ENCODE results near the gene PCARE. TPM values are rescaled to one million over a fixed set of nuclear protein-coding genes. Genes with fewer than 3 reads are reported as not detected.

Gene PCARE
- total and polyA plus RNA-seq, 4 donors = not detected

DNA sequence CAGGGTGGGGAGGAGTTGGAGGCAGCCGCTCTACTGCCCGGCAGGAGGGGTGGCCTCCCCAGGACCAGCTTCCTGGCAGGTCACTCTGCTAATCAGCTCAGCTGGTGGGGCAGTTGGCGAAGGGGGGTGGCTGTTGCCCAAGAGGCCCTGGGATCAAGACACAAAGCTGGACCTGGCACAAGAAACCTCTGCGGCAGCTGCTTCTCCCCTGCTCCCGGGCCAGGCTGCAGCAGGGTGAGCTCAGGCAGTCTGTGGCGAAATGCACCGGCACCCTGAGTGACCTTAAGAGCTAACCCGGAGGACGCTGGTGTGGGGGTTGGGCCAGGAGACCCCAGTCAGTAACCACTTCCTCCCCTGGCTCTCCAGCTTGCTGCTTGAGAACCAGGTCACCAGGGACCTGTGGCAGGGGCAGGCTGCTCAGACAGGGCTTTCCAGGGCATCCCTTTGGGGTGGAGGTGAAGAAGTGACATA is 62.1 kb downstream of the PCARE start:
- Histone ChIP-seq H3K9ac (ENCODE audit: low read depth in 1 of 2, low read length in 2 of 2) (no peak overlapping the region), H3K27me3 (ENCODE audit: control insufficient read depth in 4 of 4, insufficient read depth in 4 of 4, low read length in 3 of 4) (no peaks in the 10 kb centered on the region), H3K36me3 (ENCODE audit: control insufficient read depth in 4 of 4, insufficient read depth in 3 of 4, low read depth in 1 of 4, low read length in 3 of 4) (no peaks in the 10 kb centered on the region), H3K27ac (ENCODE audit: low read depth in 1 of 2, low read length in 2 of 2) (peak overlapping the region in 1 of 2 donors; percentile 10), H3K4me3 (ENCODE audit: low read depth in 1 of 3, low read length in 3 of 3) (no peak overlapping the region), H3K9me3 (ENCODE audit: control insufficient read depth in 4 of 4, low read length in 3 of 4) (no peaks in the 10 kb centered on the region), H3K4me1 (ENCODE audit: control insufficient read depth in 4 of 4, insufficient read depth in 4 of 4, low read length in 3 of 4) (peaks cover 0 to 4% (median 0%) of the 10 kb centered on the region in 4 donors)
- no peak for DNase-seq (ENCODE audit: low spot score)
- 43% methylated on average over 9 of the region's 9 CpGs for WGBS
- TF ChIP-seq RXRA (IDR thresholded peaks at IDR 0.05) (no peak), SP1 (IDR thresholded peaks at IDR 0.05) (no peak), FOXA2 (IDR thresholded peaks at IDR 0.05) (no peak), HNF4G (IDR thresholded peaks at IDR 0.05) (no peak), YY1 (IDR thresholded peaks at IDR 0.05) (no peak), NR2F2 (IDR thresholded peaks at IDR 0.05) (no peak), RAD21 (IDR thresholded peaks at IDR 0.05) (no peak)
- TF ChIP-seq, protein P1, sequence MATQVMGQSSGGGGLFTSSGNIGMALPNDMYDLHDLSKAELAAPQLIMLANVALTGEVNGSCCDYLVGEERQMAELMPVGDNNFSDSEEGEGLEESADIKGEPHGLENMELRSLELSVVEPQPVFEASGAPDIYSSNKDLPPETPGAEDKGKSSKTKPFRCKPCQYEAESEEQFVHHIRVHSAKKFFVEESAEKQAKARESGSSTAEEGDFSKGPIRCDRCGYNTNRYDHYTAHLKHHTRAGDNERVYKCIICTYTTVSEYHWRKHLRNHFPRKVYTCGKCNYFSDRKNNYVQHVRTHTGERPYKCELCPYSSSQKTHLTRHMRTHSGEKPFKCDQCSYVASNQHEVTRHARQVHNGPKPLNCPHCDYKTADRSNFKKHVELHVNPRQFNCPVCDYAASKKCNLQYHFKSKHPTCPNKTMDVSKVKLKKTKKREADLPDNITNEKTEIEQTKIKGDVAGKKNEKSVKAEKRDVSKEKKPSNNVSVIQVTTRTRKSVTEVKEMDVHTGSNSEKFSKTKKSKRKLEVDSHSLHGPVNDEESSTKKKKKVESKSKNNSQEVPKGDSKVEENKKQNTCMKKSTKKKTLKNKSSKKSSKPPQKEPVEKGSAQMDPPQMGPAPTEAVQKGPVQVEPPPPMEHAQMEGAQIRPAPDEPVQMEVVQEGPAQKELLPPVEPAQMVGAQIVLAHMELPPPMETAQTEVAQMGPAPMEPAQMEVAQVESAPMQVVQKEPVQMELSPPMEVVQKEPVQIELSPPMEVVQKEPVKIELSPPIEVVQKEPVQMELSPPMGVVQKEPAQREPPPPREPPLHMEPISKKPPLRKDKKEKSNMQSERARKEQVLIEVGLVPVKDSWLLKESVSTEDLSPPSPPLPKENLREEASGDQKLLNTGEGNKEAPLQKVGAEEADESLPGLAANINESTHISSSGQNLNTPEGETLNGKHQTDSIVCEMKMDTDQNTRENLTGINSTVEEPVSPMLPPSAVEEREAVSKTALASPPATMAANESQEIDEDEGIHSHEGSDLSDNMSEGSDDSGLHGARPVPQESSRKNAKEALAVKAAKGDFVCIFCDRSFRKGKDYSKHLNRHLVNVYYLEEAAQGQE (IDR thresholded peaks at IDR 0.05) = no peak
- TF ChIP-seq, protein P2, sequence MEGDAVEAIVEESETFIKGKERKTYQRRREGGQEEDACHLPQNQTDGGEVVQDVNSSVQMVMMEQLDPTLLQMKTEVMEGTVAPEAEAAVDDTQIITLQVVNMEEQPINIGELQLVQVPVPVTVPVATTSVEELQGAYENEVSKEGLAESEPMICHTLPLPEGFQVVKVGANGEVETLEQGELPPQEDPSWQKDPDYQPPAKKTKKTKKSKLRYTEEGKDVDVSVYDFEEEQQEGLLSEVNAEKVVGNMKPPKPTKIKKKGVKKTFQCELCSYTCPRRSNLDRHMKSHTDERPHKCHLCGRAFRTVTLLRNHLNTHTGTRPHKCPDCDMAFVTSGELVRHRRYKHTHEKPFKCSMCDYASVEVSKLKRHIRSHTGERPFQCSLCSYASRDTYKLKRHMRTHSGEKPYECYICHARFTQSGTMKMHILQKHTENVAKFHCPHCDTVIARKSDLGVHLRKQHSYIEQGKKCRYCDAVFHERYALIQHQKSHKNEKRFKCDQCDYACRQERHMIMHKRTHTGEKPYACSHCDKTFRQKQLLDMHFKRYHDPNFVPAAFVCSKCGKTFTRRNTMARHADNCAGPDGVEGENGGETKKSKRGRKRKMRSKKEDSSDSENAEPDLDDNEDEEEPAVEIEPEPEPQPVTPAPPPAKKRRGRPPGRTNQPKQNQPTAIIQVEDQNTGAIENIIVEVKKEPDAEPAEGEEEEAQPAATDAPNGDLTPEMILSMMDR (IDR thresholded peaks at IDR 0.05; ENCODE audit: low read depth, low read length, missing input control) = no peak
- TF ChIP-seq, protein P3, sequence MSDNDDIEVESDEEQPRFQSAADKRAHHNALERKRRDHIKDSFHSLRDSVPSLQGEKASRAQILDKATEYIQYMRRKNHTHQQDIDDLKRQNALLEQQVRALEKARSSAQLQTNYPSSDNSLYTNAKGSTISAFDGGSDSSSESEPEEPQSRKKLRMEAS (IDR thresholded peaks at IDR 0.05) = no peak
- TF ChIP-seq, protein P4, sequence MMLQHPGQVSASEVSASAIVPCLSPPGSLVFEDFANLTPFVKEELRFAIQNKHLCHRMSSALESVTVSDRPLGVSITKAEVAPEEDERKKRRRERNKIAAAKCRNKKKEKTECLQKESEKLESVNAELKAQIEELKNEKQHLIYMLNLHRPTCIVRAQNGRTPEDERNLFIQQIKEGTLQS (IDR thresholded peaks at IDR 0.05) = no peak

Other genes with a start within 250 kb of the PCARE start
- 1 to 10 TPM; 9.5 to 10.0 TPM for gene TRMT61B, start 204.2 kb downstream of the PCARE start, total RNA-seq
- gene TRMT61B, start 204.2 kb downstream of the PCARE start, polyA plus RNA-seq = 10 to 100 TPM in 1 of 2 donors, 1 to 10 TPM in 1; 7.6 to 10.6 TPM
- 10 to 100 TPM; 22.6 to 43.1 TPM for gene WDR43, start 179.9 kb downstream of the PCARE start, total RNA-seq
- gene WDR43, start 179.9 kb downstream of the PCARE start, polyA plus RNA-seq = 10 to 100 TPM; 11.1 to 12.4 TPM
- gene TOGARAM2, start 93.2 kb downstream of the PCARE start, total RNA-seq = under 1 TPM; 0.19 to 0.42 TPM
- under 1 TPM in 1 of 2 donors, not detected in 1; 0.15 TPM for gene TOGARAM2, start 93.2 kb downstream of the PCARE start, polyA plus RNA-seq
- gene CLIP4, start 40.9 kb upstream of the PCARE start, total RNA-seq = 1 to 10 TPM; 3.7 to 6.7 TPM
- gene CLIP4, start 40.9 kb upstream of the PCARE start, polyA plus RNA-seq = 1 to 10 TPM; 1.3 to 2.7 TPM